MM.1S (cell line): ENCODE data around the gene OTOS.

Experiments used
- EZH2 ChIP-seq: fragments of 300-600 bp; sonication (generic); optimal IDR thresholded peaks from 2 replicates; pipeline ENCODE3; 2017; ENCODE audit warnings: low read depth, mild to moderate bottlenecking, antibody characterized with exemption, low read length, mixed read lengths
- EZH2phosphoT487 ChIP-seq: fragments of 300-600 bp; sonication (generic); IDR thresholded peaks from 2 replicates; pipeline ENCODE4 v1.6.1; 2018; ENCODE audit warnings: antibody characterized with exemption, low read length
- TF ChIP-seq, protein P1 (sequence below): fragments of 300-600 bp; sonication (generic); IDR thresholded peaks from 2 replicates; pipeline ENCODE4 v1.5.1; 2016; ENCODE audit warnings: antibody characterized with exemption, low read length, mixed read lengths

GRCh38 chr2:240131941-240132650 lies 8.4 kb downstream of the OTOS start:
- TF ChIP-seq EZH2 (no peak), EZH2phosphoT487 (no peak)
- TF ChIP-seq, protein P1, sequence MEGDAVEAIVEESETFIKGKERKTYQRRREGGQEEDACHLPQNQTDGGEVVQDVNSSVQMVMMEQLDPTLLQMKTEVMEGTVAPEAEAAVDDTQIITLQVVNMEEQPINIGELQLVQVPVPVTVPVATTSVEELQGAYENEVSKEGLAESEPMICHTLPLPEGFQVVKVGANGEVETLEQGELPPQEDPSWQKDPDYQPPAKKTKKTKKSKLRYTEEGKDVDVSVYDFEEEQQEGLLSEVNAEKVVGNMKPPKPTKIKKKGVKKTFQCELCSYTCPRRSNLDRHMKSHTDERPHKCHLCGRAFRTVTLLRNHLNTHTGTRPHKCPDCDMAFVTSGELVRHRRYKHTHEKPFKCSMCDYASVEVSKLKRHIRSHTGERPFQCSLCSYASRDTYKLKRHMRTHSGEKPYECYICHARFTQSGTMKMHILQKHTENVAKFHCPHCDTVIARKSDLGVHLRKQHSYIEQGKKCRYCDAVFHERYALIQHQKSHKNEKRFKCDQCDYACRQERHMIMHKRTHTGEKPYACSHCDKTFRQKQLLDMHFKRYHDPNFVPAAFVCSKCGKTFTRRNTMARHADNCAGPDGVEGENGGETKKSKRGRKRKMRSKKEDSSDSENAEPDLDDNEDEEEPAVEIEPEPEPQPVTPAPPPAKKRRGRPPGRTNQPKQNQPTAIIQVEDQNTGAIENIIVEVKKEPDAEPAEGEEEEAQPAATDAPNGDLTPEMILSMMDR = no peak
